Type B pancreatic cell (in vitro differentiated cells): Measurements from ENCODE around the gene ILDR1. TPM values are rescaled to one million over a fixed set of nuclear protein-coding genes. Genes with fewer than 3 reads are reported as not detected.

Experiments used
- DNase-seq: peaks from one replicate; pipeline ENCODE4 v3.0.0; 2021; ENCODE audit warnings: mixed read lengths; ENCODE audit not compliant: unreplicated experiment; ENCODE audit errors: extremely low spot score
- H3K27ac Mint-ChIP-seq: 2 replicates; pipeline ENCODE4 v1.8.0; 2021; ENCODE audit warnings: mild to moderate bottlenecking, mixed read lengths
- H3K27me3 Mint-ChIP-seq: 2 replicates; pipeline ENCODE4 v1.8.0; 2021; ENCODE audit warnings: mixed read lengths
- H3K36me3 Mint-ChIP-seq: 2 replicates; pipeline ENCODE4 v1.8.0; 2021; ENCODE audit warnings: mixed read lengths
- H3K4me1 Mint-ChIP-seq: one replicate; pipeline ENCODE4 v1.8.0; 2021; ENCODE audit warnings: mixed read lengths; ENCODE audit not compliant: unreplicated experiment
- H3K4me3 Mint-ChIP-seq: 2 replicates; pipeline ENCODE4 v1.8.0; 2021; ENCODE audit warnings: mild to moderate bottlenecking, mixed read lengths
- H3K9me3 Mint-ChIP-seq: 2 replicates; pipeline ENCODE4 v1.8.0; 2021; ENCODE audit warnings: mixed read lengths
- total RNA-seq: library from RNA; stranded (reverse); gene quantifications from 2 replicates; pipeline ENCODE4 v1.2.1, GENCODE V29; 2021; ENCODE audit warnings: low replicate concordance
- TF ChIP-seq, protein P1 (sequence below): fragments of 200-600 bp; sonication (generic); conservative IDR thresholded peaks from 2 replicates; pipeline ENCODE4 v1.5.0; 2021; ENCODE audit warnings: antibody characterized with exemption, mild to moderate bottlenecking

The ILDR1 gene
- total RNA-seq, 1 donor from 2014 or later, result 2.6 TPM

DNA sequence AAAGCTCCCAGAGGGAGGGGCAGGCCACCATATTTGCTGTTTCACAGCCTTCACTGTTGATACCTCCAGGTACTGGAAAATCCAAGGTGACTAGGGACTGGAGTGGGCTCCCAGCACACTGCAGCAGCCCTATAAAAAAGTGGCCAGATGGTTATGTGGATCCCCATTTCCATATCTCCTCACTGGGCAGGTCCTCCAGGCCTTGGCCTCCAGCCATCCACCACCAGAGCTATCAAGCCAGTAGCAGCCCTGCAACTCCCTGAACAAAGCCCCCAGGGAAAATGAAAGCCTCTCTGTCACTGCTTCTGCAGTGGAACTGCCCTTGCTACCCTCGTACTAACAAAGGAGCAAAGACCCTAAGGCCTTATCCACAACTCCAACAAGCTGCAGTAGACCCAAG, 58.4 kb downstream of the ILDR1 start:
- H3K27ac Mint-ChIP-seq, result no peak overlapping the region
- no peaks in the 10 kb centered on the region for H3K9me3 Mint-ChIP-seq
- DNase-seq, result no peak
- H3K27me3 Mint-ChIP-seq, result peaks cover 4% of the 10 kb centered on the region
- no peaks in the 10 kb centered on the region for H3K36me3 Mint-ChIP-seq
- H3K4me1 Mint-ChIP-seq, result no peaks in the 10 kb centered on the region
- TF ChIP-seq, protein P1, sequence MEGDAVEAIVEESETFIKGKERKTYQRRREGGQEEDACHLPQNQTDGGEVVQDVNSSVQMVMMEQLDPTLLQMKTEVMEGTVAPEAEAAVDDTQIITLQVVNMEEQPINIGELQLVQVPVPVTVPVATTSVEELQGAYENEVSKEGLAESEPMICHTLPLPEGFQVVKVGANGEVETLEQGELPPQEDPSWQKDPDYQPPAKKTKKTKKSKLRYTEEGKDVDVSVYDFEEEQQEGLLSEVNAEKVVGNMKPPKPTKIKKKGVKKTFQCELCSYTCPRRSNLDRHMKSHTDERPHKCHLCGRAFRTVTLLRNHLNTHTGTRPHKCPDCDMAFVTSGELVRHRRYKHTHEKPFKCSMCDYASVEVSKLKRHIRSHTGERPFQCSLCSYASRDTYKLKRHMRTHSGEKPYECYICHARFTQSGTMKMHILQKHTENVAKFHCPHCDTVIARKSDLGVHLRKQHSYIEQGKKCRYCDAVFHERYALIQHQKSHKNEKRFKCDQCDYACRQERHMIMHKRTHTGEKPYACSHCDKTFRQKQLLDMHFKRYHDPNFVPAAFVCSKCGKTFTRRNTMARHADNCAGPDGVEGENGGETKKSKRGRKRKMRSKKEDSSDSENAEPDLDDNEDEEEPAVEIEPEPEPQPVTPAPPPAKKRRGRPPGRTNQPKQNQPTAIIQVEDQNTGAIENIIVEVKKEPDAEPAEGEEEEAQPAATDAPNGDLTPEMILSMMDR, result no peak
- H3K4me3 Mint-ChIP-seq, result no peak overlapping the region

- Mint-ChIP-seq H3K9me3 (no peaks in the 10 kb centered on the region), H3K27ac (no peak overlapping the region), H3K27me3 (peaks cover 4% of the 10 kb centered on the region), H3K4me3 (no peak overlapping the region), H3K36me3 (no peaks in the 10 kb centered on the region), H3K4me1 (no peaks in the 10 kb centered on the region)
- TF ChIP-seq, protein P1, result no peak
- no peak for DNase-seq
Observed at GRCh38 chr3:121962443-121962842, 59.6 kb downstream of the ILDR1 start.

- Mint-ChIP-seq H3K9me3 (no peaks in the 10 kb centered on the region), H3K4me1 (no peaks in the 10 kb centered on the region), H3K36me3 (no peaks in the 10 kb centered on the region)
Observed at GRCh38 chr3:121961283-121961682, 60.8 kb downstream of the ILDR1 start.

GRCh38 chr3:121958801-121959200, 63.2 kb downstream of the ILDR1 start:
- Mint-ChIP-seq H3K36me3 (no peaks in the 10 kb centered on the region), H3K27me3 (no peaks in the 10 kb centered on the region), H3K27ac (no peak overlapping the region), H3K4me3 (no peak overlapping the region), H3K9me3 (no peaks in the 10 kb centered on the region), H3K4me1 (no peaks in the 10 kb centered on the region)
- DNase-seq, result no peak
- TF ChIP-seq, protein P1, result no peak

More at GRCh38 chr3:121961283-121961682, 60.8 kb downstream of the ILDR1 start:
- Mint-ChIP-seq H3K27ac (no peak overlapping the region), H3K4me3 (no peak overlapping the region), H3K27me3 (peaks cover 4% of the 10 kb centered on the region)
- DNase-seq, result no peak
- TF ChIP-seq, protein P1, result no peak

GRCh38 chr3:121957674-121958415, 64.2 kb downstream of the ILDR1 start:
- DNase-seq, result no peak
- no peaks in the 10 kb centered on the region for H3K27me3 Mint-ChIP-seq
- no peaks in the 10 kb centered on the region for H3K36me3 Mint-ChIP-seq
- no peak overlapping the region for H3K27ac Mint-ChIP-seq
- H3K4me3 Mint-ChIP-seq, result no peak overlapping the region
- no peaks in the 10 kb centered on the region for H3K9me3 Mint-ChIP-seq
- H3K4me1 Mint-ChIP-seq, result no peaks in the 10 kb centered on the region
- TF ChIP-seq, protein P1, result no peak
